ENCODE measurements around the gene CHCHD6.

DNA sequence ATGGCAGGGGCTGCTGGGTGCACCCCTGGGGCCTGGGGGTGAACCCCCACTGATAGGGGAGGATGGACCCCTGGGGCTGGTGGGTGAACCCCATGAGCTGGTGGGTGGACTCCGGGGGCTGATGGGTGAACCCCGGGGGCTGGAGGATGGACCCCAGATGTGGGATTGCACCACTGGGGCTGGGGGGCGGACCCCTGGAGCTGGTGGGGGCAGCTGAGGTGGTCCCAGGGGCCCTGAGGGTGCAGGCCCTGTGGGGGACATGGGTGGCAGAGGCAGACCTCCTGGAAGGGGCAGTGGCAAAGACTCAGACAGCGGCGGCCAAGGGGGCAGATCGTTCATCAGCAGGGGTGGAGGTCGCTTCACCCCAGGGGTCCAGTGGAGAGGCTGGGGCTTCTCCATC lies 31.7 kb upstream of the CHCHD6 start:
- TF ChIP-seq, protein P1, sequence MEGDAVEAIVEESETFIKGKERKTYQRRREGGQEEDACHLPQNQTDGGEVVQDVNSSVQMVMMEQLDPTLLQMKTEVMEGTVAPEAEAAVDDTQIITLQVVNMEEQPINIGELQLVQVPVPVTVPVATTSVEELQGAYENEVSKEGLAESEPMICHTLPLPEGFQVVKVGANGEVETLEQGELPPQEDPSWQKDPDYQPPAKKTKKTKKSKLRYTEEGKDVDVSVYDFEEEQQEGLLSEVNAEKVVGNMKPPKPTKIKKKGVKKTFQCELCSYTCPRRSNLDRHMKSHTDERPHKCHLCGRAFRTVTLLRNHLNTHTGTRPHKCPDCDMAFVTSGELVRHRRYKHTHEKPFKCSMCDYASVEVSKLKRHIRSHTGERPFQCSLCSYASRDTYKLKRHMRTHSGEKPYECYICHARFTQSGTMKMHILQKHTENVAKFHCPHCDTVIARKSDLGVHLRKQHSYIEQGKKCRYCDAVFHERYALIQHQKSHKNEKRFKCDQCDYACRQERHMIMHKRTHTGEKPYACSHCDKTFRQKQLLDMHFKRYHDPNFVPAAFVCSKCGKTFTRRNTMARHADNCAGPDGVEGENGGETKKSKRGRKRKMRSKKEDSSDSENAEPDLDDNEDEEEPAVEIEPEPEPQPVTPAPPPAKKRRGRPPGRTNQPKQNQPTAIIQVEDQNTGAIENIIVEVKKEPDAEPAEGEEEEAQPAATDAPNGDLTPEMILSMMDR (IDR thresholded peaks at IDR 0.05; ENCODE audit: low read depth, low read length), result no peak
- no peak for TF ChIP-seq EZH2phosphoT487 (IDR thresholded peaks at IDR 0.05; ENCODE audit: low read depth)
